ENCODE data around the gene TGFBR2. TPM values are rescaled to one million over a fixed set of nuclear protein-coding genes. Genes with fewer than 3 reads are reported as not detected.

TGFBR2 gene
- 10 to 100 TPM; 57.8 to 58.1 TPM for total RNA-seq

GRCh38 chr3:30606301-30607031, at the start of gene TGFBR2:
TGFBR2 (plus strand) TSS chr3:30606601; CDS start chr3:30606884, 283 bp downstream.
- H3K27me3 Mint-ChIP-seq (ENCODE audit: low read depth), result no peaks in the 10 kb centered on the region
- peak within 1 kb of the TSS; percentile 100 for H3K27ac Mint-ChIP-seq
- CTCF ChIA-PET, result interaction anchor here (0.7 to 4.1 kb wide), 6 partner anchors 9 to 287 kb away, joined by 3 to 13 read pairs (median 4); no protein-coding TSS in a partner anchor
- H3K9me3 Mint-ChIP-seq, result peaks cover 2% of the 10 kb centered on the region
- H3K4me1 Mint-ChIP-seq (ENCODE audit: low read depth), result peaks cover 52% of the 10 kb centered on the region
- peak; percentile 90 for DNase-seq
- intact Hi-C loops (cut with micrococcal nuclease), result loop anchor here (1.0 to 10.0 kb wide), 7 partner anchors 14 to 926 kb away; partner anchors contain the start of gene STT3B
- peaks cover 43% of the 10 kb centered on the region for H3K36me3 Mint-ChIP-seq (ENCODE audit: low read depth)
- H3K4me3 Mint-ChIP-seq, result peak within 1 kb of the TSS; percentile 94

- CTCF ChIA-PET, result no interaction called here
- no peak overlapping the region for H3K27ac Mint-ChIP-seq
- no peak for DNase-seq
- no peaks in the 10 kb centered on the region for H3K27me3 Mint-ChIP-seq (ENCODE audit: low read depth)
- H3K4me3 Mint-ChIP-seq, result no peak overlapping the region
- H3K36me3 Mint-ChIP-seq (ENCODE audit: low read depth), result no peaks in the 10 kb centered on the region
- no peaks in the 10 kb centered on the region for H3K9me3 Mint-ChIP-seq
- H3K4me1 Mint-ChIP-seq (ENCODE audit: low read depth), result peaks cover 10% of the 10 kb centered on the region
- intact Hi-C loops (cut with micrococcal nuclease), result no loop called here
Measured at GRCh38 chr3:30557746-30558303, 48.6 kb upstream of the TGFBR2 start.

- intact Hi-C loops (cut with micrococcal nuclease), result no loop called here
- no peak overlapping the region for H3K27ac Mint-ChIP-seq
- no peak for DNase-seq
- H3K4me1 Mint-ChIP-seq (ENCODE audit: low read depth), result no peaks in the 10 kb centered on the region
- H3K36me3 Mint-ChIP-seq (ENCODE audit: low read depth), result no peaks in the 10 kb centered on the region
- CTCF ChIA-PET, result no interaction called here
- no peaks in the 10 kb centered on the region for H3K27me3 Mint-ChIP-seq (ENCODE audit: low read depth)
- no peak overlapping the region for H3K4me3 Mint-ChIP-seq
- no peaks in the 10 kb centered on the region for H3K9me3 Mint-ChIP-seq
Measured at GRCh38 chr3:30563956-30564355, 42.4 kb upstream of the TGFBR2 start.

- no peak overlapping the region for H3K4me3 Mint-ChIP-seq
- H3K27ac Mint-ChIP-seq, result no peak overlapping the region
- H3K36me3 Mint-ChIP-seq (ENCODE audit: low read depth), result no peaks in the 10 kb centered on the region
- CTCF ChIA-PET, result no interaction called here
- no peaks in the 10 kb centered on the region for H3K4me1 Mint-ChIP-seq (ENCODE audit: low read depth)
- peaks cover 2% of the 10 kb centered on the region for H3K9me3 Mint-ChIP-seq
- intact Hi-C loops (cut with micrococcal nuclease), result no loop called here
- no peak for DNase-seq
- no peaks in the 10 kb centered on the region for H3K27me3 Mint-ChIP-seq (ENCODE audit: low read depth)
Measured at GRCh38 chr3:30567139-30567753, 39.2 kb upstream of the TGFBR2 start.

- H3K27ac Mint-ChIP-seq, result no peak overlapping the region
- no peaks in the 10 kb centered on the region for H3K27me3 Mint-ChIP-seq (ENCODE audit: low read depth)
- H3K9me3 Mint-ChIP-seq, result peaks cover 3% of the 10 kb centered on the region
- no peaks in the 10 kb centered on the region for H3K36me3 Mint-ChIP-seq (ENCODE audit: low read depth)
- intact Hi-C loops (cut with micrococcal nuclease), result no loop called here
- H3K4me3 Mint-ChIP-seq, result no peak overlapping the region
- peaks cover 12% of the 10 kb centered on the region for H3K4me1 Mint-ChIP-seq (ENCODE audit: low read depth)
- CTCF ChIA-PET, result interaction anchor here (0.6 kb wide), 1 partner anchor 47 kb away, joined by 3 read pairs; no protein-coding TSS in a partner anchor
- DNase-seq, result no peak
Measured at GRCh38 chr3:30576946-30577345, 29.5 kb upstream of the TGFBR2 start.

- Mint-ChIP-seq H3K4me3 (no peak overlapping the region), H3K27ac (no peak overlapping the region), H3K27me3 (ENCODE audit: low read depth) (no peaks in the 10 kb centered on the region), H3K9me3 (peaks cover 2% of the 10 kb centered on the region), H3K36me3 (ENCODE audit: low read depth) (no peaks in the 10 kb centered on the region), H3K4me1 (ENCODE audit: low read depth) (peaks cover 12% of the 10 kb centered on the region)
- intact Hi-C loops (cut with micrococcal nuclease), result no loop called here
- CTCF ChIA-PET, result no interaction called here
- DNase-seq, result no peak
Measured at GRCh38 chr3:30577788-30578187, 28.6 kb upstream of the TGFBR2 start.

- Mint-ChIP-seq H3K4me3 (no peak overlapping the region), H3K36me3 (ENCODE audit: low read depth) (no peaks in the 10 kb centered on the region), H3K4me1 (ENCODE audit: low read depth) (peaks cover 12% of the 10 kb centered on the region), H3K27ac (no peak overlapping the region), H3K9me3 (no peaks in the 10 kb centered on the region), H3K27me3 (ENCODE audit: low read depth) (no peaks in the 10 kb centered on the region)
- CTCF ChIA-PET, result no interaction called here
- DNase-seq, result no peak
- intact Hi-C loops (cut with micrococcal nuclease), result no loop called here
Measured at GRCh38 chr3:30578479-30578878, 27.9 kb upstream of the TGFBR2 start.

- Mint-ChIP-seq H3K27me3 (ENCODE audit: low read depth) (no peaks in the 10 kb centered on the region), H3K27ac (no peak overlapping the region), H3K36me3 (ENCODE audit: low read depth) (no peaks in the 10 kb centered on the region), H3K9me3 (no peaks in the 10 kb centered on the region), H3K4me1 (ENCODE audit: low read depth) (peaks cover 12% of the 10 kb centered on the region), H3K4me3 (no peak overlapping the region)
- CTCF ChIA-PET, result no interaction called here
- intact Hi-C loops (cut with micrococcal nuclease), result no loop called here
- DNase-seq, result no peak
Measured at GRCh38 chr3:30578986-30579579, 27.3 kb upstream of the TGFBR2 start.

GRCh38 chr3:30581067-30581585, 25.3 kb upstream of the TGFBR2 start:
- DNase-seq, result no peak
- intact Hi-C loops (cut with micrococcal nuclease), result no loop called here
- Mint-ChIP-seq H3K36me3 (ENCODE audit: low read depth) (no peaks in the 10 kb centered on the region), H3K4me1 (ENCODE audit: low read depth) (peaks cover 12% of the 10 kb centered on the region), H3K4me3 (no peak overlapping the region), H3K27ac (no peak overlapping the region), H3K27me3 (ENCODE audit: low read depth) (no peaks in the 10 kb centered on the region), H3K9me3 (no peaks in the 10 kb centered on the region)
- CTCF ChIA-PET, result no interaction called here

- Mint-ChIP-seq H3K4me3 (no peak overlapping the region), H3K27ac (no peak overlapping the region), H3K4me1 (ENCODE audit: low read depth) (peaks cover 10% of the 10 kb centered on the region), H3K27me3 (ENCODE audit: low read depth) (no peaks in the 10 kb centered on the region), H3K36me3 (ENCODE audit: low read depth) (no peaks in the 10 kb centered on the region), H3K9me3 (no peaks in the 10 kb centered on the region)
- no peak for DNase-seq
- CTCF ChIA-PET, result no interaction called here
- intact Hi-C loops (cut with micrococcal nuclease), result no loop called here
Measured at GRCh38 chr3:30581982-30582381, 24.4 kb upstream of the TGFBR2 start.

GRCh38 chr3:30583973-30584372, 22.4 kb upstream of the TGFBR2 start:
- DNase-seq, result no peak
- Mint-ChIP-seq H3K9me3 (no peaks in the 10 kb centered on the region), H3K36me3 (ENCODE audit: low read depth) (no peaks in the 10 kb centered on the region), H3K4me1 (ENCODE audit: low read depth) (no peaks in the 10 kb centered on the region), H3K4me3 (no peak overlapping the region), H3K27ac (no peak overlapping the region), H3K27me3 (ENCODE audit: low read depth) (no peaks in the 10 kb centered on the region)
- intact Hi-C loops (cut with micrococcal nuclease), result no loop called here
- CTCF ChIA-PET, result no interaction called here

- intact Hi-C loops (cut with micrococcal nuclease), result no loop called here
- H3K9me3 Mint-ChIP-seq, result no peaks in the 10 kb centered on the region
- H3K27ac Mint-ChIP-seq, result no peak overlapping the region
- H3K4me3 Mint-ChIP-seq, result no peak overlapping the region
- CTCF ChIA-PET, result interaction anchor here (0.6 to 1.3 kb wide), 2 partner anchors 10 to 324 kb away, joined by 3 read pairs; no protein-coding TSS in a partner anchor
- H3K36me3 Mint-ChIP-seq (ENCODE audit: low read depth), result no peaks in the 10 kb centered on the region
- H3K4me1 Mint-ChIP-seq (ENCODE audit: low read depth), result no peaks in the 10 kb centered on the region
- H3K27me3 Mint-ChIP-seq (ENCODE audit: low read depth), result no peaks in the 10 kb centered on the region
- no peak for DNase-seq
Measured at GRCh38 chr3:30585654-30586053, 20.7 kb upstream of the TGFBR2 start.

Data from activated naive CD4-positive, alpha-beta T cell treated with anti-CD3 and anti-CD28 coated beads for 36 hours (primary cell).